HepG2 (cell line): Measurements from ENCODE around the gene CDH23. TPM values are rescaled to one million over a fixed set of nuclear protein-coding genes. Genes with fewer than 3 reads are reported as not detected.

ENCODE experiments used
- GTF3A ChIP-seq: sonication (generic); formaldehyde crosslinking; conservative IDR thresholded peaks from 2 replicates; pipeline ENCODE4 v1.4.0; 2020; ENCODE audit warnings: mild to moderate bottlenecking, missing genetic modification reagents
- HIVEP1 ChIP-seq: sonication (generic); formaldehyde crosslinking; IDR thresholded peaks from 2 replicates; pipeline ENCODE4 v1.4.0; 2020; ENCODE audit warnings: mild to moderate bottlenecking, missing genetic modification reagents
- ZNF570 ChIP-seq: sonication (generic); formaldehyde crosslinking; IDR thresholded peaks from 2 replicates; pipeline ENCODE4 v1.4.0; 2020; ENCODE audit warnings: mild to moderate bottlenecking, missing genetic modification reagents, borderline replicate concordance
- polyA plus RNA-seq, 8 experiments: library from polyadenylated mRNA; depleted of rRNA in 3 of 8; stranded (reverse) in 7 of 8; unstranded in 1 of 8; fragments of >200 nt; fragmentation: Illumina TruSeq in 4 of 8; extraction: Trizol in 4 of 8; gene quantifications; 2 replicates each; pipeline versions ENCODE4 v1.2.1 to v1.2.3, GENCODE V29; 2011 to 2016; ENCODE audit warnings: low read depth in 4 of 8, missing spikeins in 1 of 8, mixed read lengths in 1 of 8; ENCODE audit not compliant: insufficient read depth in 1 of 8
- total RNA-seq, 5 experiments: library from RNA; depleted of rRNA; stranded (reverse); fragments of >200 nt; fragmentation: Illumina TruSeq; extraction: Trizol; gene quantifications; 2 replicates each; pipeline ENCODE4 v1.2.3, GENCODE V29; 2016; ENCODE audit warnings: low read depth in 1 of 5
- TF ChIP-seq, protein P1 (sequence below): sonication (generic); formaldehyde crosslinking; IDR thresholded peaks from 2 replicates; pipeline ENCODE4 v1.5.0; 2020; ENCODE audit warnings: mild to moderate bottlenecking, missing genetic modification reagents, borderline replicate concordance
- TF ChIP-seq, protein P2 (sequence below): IDR thresholded peaks from 2 replicates; pipeline ENCODE4 v1.6.1; 2016; ENCODE audit warnings: control low read depth

Gene CDH23
- total and polyA plus RNA-seq, 2 of the 13 experiments (the other 11 are each of a cell fraction or from before 2014, with no cell fraction given) = 0.13 TPM; not detected in 1

DNA sequence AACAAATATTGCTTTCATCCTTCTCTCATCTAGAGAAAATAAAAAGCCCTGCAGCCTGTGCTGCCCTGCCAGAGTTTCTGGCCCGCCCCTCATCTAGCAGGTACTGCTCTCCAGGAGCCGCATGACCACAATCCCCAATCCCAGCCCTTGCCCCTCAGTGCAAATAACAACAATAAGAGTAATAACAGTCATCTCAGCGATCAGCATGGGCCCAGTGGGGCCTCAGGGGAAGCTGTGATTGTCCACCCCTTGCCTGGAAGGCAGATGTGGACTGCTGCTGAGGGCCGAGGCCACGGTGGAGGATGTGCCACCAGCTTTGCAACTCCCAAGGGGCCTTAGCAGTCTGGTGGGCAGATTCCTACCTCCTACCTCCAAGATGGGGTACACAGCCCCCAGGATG is 106.1 kb downstream of the CDH23 start (continued):
- TF ChIP-seq, protein P1, sequence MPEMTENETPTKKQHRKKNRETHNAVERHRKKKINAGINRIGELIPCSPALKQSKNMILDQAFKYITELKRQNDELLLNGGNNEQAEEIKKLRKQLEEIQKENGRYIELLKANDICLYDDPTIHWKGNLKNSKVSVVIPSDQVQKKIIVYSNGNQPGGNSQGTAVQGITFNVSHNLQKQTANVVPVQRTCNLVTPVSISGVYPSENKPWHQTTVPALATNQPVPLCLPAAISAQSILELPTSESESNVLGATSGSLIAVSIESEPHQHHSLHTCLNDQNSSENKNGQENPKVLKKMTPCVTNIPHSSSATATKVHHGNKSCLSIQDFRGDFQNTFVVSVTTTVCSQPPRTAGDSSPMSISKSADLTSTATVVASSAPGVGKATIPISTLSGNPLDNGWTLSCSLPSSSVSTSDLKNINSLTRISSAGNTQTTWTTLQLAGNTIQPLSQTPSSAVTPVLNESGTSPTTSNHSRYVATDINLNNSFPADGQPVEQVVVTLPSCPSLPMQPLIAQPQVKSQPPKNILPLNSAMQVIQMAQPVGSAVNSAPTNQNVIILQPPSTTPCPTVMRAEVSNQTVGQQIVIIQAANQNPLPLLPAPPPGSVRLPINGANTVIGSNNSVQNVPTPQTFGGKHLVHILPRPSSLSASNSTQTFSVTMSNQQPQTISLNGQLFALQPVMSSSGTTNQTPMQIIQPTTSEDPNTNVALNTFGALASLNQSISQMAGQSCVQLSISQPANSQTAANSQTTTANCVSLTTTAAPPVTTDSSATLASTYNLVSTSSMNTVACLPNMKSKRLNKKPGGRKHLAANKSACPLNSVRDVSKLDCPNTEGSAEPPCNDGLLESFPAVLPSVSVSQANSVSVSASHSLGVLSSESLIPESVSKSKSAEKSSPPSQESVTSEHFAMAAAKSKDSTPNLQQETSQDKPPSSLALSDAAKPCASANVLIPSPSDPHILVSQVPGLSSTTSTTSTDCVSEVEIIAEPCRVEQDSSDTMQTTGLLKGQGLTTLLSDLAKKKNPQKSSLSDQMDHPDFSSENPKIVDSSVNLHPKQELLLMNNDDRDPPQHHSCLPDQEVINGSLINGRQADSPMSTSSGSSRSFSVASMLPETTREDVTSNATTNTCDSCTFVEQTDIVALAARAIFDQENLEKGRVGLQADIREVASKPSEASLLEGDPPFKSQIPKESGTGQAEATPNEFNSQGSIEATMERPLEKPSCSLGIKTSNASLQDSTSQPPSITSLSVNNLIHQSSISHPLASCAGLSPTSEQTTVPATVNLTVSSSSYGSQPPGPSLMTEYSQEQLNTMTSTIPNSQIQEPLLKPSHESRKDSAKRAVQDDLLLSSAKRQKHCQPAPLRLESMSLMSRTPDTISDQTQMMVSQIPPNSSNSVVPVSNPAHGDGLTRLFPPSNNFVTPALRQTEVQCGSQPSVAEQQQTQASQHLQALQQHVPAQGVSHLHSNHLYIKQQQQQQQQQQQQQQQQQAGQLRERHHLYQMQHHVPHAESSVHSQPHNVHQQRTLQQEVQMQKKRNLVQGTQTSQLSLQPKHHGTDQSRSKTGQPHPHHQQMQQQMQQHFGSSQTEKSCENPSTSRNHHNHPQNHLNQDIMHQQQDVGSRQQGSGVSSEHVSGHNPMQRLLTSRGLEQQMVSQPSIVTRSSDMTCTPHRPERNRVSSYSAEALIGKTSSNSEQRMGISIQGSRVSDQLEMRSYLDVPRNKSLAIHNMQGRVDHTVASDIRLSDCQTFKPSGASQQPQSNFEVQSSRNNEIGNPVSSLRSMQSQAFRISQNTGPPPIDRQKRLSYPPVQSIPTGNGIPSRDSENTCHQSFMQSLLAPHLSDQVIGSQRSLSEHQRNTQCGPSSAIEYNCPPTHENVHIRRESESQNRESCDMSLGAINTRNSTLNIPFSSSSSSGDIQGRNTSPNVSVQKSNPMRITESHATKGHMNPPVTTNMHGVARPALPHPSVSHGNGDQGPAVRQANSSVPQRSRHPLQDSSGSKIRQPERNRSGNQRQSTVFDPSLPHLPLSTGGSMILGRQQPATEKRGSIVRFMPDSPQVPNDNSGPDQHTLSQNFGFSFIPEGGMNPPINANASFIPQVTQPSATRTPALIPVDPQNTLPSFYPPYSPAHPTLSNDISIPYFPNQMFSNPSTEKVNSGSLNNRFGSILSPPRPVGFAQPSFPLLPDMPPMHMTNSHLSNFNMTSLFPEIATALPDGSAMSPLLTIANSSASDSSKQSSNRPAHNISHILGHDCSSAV (CRISPR knock-in tag) = no peak
- no peak for TF ChIP-seq HIVEP1 (CRISPR knock-in tag)
- no peak for TF ChIP-seq ZNF570
- TF ChIP-seq, protein P2, sequence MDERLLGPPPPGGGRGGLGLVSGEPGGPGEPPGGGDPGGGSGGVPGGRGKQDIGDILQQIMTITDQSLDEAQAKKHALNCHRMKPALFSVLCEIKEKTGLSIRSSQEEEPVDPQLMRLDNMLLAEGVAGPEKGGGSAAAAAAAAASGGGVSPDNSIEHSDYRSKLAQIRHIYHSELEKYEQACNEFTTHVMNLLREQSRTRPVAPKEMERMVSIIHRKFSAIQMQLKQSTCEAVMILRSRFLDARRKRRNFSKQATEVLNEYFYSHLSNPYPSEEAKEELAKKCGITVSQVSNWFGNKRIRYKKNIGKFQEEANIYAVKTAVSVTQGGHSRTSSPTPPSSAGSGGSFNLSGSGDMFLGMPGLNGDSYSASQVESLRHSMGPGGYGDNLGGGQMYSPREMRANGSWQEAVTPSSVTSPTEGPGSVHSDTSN (CRISPR knock-in tag) = no peak
- TF ChIP-seq GTF3A = no peak
